Natural killer cell (primary cell): ENCODE data around the gene NF1. TPM values are rescaled to one million over a fixed set of nuclear protein-coding genes. Genes with fewer than 3 reads are reported as not detected.

ENCODE experiments used
- ATAC-seq, 3 donors: fragments of 150-1000 bp in 2 of 3; fragments of 200-7000 bp in 1 of 3; cut with Tn5 transposase; 1 replicate in 1 of 3; 2 replicates in 2 of 3; pipeline ENCODE4 v1.10.0; 2021; ENCODE audit warnings: mild to moderate bottlenecking in 2 of 3, moderate library complexity in 2 of 3
- DNase-seq, 2 donors: peaks; one replicate each; pipeline versions ENCODE4 v3.0.0 to v3.0.0-alpha.2; 2013 to 2021; ENCODE audit warnings: mixed read lengths in 1 of 2
- H3K27ac ChIP-seq: one replicate; pipeline ENCODE4 v1.5.1; 2013; ENCODE audit warnings: mild to moderate bottlenecking, low read length
- H3K27me3 ChIP-seq: one replicate; pipeline ENCODE4 v1.6.1; 2013; ENCODE audit warnings: low read length; ENCODE audit not compliant: control insufficient read depth, insufficient read depth
- H3K36me3 ChIP-seq: one replicate; pipeline ENCODE4 v1.6.1; 2013; ENCODE audit warnings: low read length; ENCODE audit not compliant: control insufficient read depth, insufficient read depth
- H3K4me1 ChIP-seq: one replicate; pipeline ENCODE4 v1.6.1; 2013; ENCODE audit warnings: low read length; ENCODE audit not compliant: control insufficient read depth, insufficient read depth
- H3K4me3 ChIP-seq: one replicate; pipeline ENCODE4 v1.5.1; 2013; ENCODE audit warnings: low read length
- H3K9me3 ChIP-seq: one replicate; pipeline ENCODE4 v1.6.1; 2013; ENCODE audit warnings: low read length; ENCODE audit not compliant: control insufficient read depth, insufficient read depth
- H3K27ac Mint-ChIP-seq, 2 donors: one replicate each; pipeline ENCODE4 v1.8.0; 2022; ENCODE audit warnings: mild to moderate bottlenecking in 2 of 2, mixed read lengths in 2 of 2, moderate library complexity in 1 of 2
- H3K27me3 Mint-ChIP-seq, 2 donors: one replicate each; pipeline ENCODE4 v1.8.0; 2022; ENCODE audit warnings: low read depth in 2 of 2, mixed read lengths in 2 of 2
- H3K36me3 Mint-ChIP-seq: one replicate; pipeline ENCODE4 v1.8.0; 2022; ENCODE audit warnings: mixed read lengths
- H3K4me1 Mint-ChIP-seq, 2 donors: one replicate each; pipeline ENCODE4 v1.8.0; 2022; ENCODE audit warnings: mixed read lengths in 2 of 2
- H3K4me3 Mint-ChIP-seq: one replicate; pipeline ENCODE4 v1.8.0; 2022; ENCODE audit warnings: mild to moderate bottlenecking, moderate library complexity, mixed read lengths
- H3K9me3 Mint-ChIP-seq, 2 donors: one replicate each; pipeline ENCODE4 v1.8.0; 2022; ENCODE audit warnings: mixed read lengths in 2 of 2
- CTCF ChIP-seq: fragments of 200-600 bp; IDR thresholded peaks from one replicate; pipeline ENCODE4 v1.8.0; 2022; ENCODE audit warnings: antibody characterized with exemption
- WGBS: methylation state at CpG from one replicate; pipeline ENCODE4 v1.1.7; 2013; ENCODE audit warnings: missing lambda C conversion rate; ENCODE audit not compliant: insufficient coverage; 5-methylcytosine and 5-hydroxymethylcytosine counted together
- intact Hi-C: fragments of 100-400 bp; cut with micrococcal nuclease; formaldehyde crosslinking; loops from one replicate; pipeline ENCODE4 v1.14.2; 2022
- total RNA-seq, 4 donors: library from RNA; stranded (reverse); fragments of 120-200 nt in 1 of 4; gene quantifications; one replicate each; pipeline versions ENCODE4 v1.2.3 to v1.2.4, GENCODE V29; 2013 to 2022

NF1 gene
- total RNA-seq, 3 donors from 2014 or later (not counting 1 experiment from before 2014, with no cell fraction given): 30.3 to 40.7 (median 38.8) TPM

- no peaks in the 10 kb centered on the region for H3K36me3 ChIP-seq
- TF ChIP-seq CTCF: no peak
- Mint-ChIP-seq H3K9me3 (no peaks in the 10 kb centered on the region), H3K4me3 (peak overlapping the region; percentile 74), H3K27ac (no peak overlapping the region), H3K4me1 (peaks cover 10 to 24% of the 10 kb centered on the region in 2 donors), H3K27me3 (peaks cover 53 to 58% of the 10 kb centered on the region in 2 donors), H3K36me3 (peaks cover 6% of the 10 kb centered on the region)
- no peak overlapping the region for H3K4me3 ChIP-seq
- H3K4me1 ChIP-seq: peaks cover 15% of the 10 kb centered on the region
- H3K9me3 ChIP-seq: no peaks in the 10 kb centered on the region
- H3K27ac ChIP-seq: no peak overlapping the region
- no peak for DNase-seq
- peaks cover 25% of the 10 kb centered on the region for H3K27me3 ChIP-seq
- intact Hi-C loops: no loop called here
- peak in 1 of 3 donors; percentile 31 for ATAC-seq
- 23% methylated on average over 48 of the region's 52 CpGs for WGBS
Measured at GRCh38 chr17:31392002-31392855, 297.5 kb downstream of the NF1 start.

- H3K9me3 Mint-ChIP-seq: no peaks in the 10 kb centered on the region
- no peak overlapping the region for H3K27ac Mint-ChIP-seq
- Histone ChIP-seq H3K9me3 (no peaks in the 10 kb centered on the region), H3K4me1 (peaks cover 15% of the 10 kb centered on the region), H3K36me3 (no peaks in the 10 kb centered on the region), H3K27ac (no peak overlapping the region), H3K27me3 (peaks cover 25% of the 10 kb centered on the region), H3K4me3 (no peak overlapping the region)
- 82% methylated on average over 17 of the region's 17 CpGs for WGBS
- ATAC-seq: no peak
- TF ChIP-seq CTCF: no peak
- peaks cover 54 to 55% of the 10 kb centered on the region in 2 donors for H3K27me3 Mint-ChIP-seq
- intact Hi-C loops: no loop called here
- peaks cover 6% of the 10 kb centered on the region for H3K36me3 Mint-ChIP-seq
- peaks cover 10 to 24% of the 10 kb centered on the region in 2 donors for H3K4me1 Mint-ChIP-seq
- DNase-seq: no peak
- peak overlapping the region; percentile 74 for H3K4me3 Mint-ChIP-seq
Measured at GRCh38 chr17:31392856-31393748, 298.3 kb downstream of the NF1 start.

GRCh38 chr17:31393749-31394146, 299.0 kb downstream of the NF1 start:
- 93% methylated on average over 7 of the region's 7 CpGs for WGBS
- ATAC-seq (no peak), DNase-seq (no peak)
- Histone ChIP-seq H3K4me1 (peaks cover 15% of the 10 kb centered on the region), H3K9me3 (no peaks in the 10 kb centered on the region), H3K27me3 (peaks cover 25% of the 10 kb centered on the region), H3K27ac (no peak overlapping the region), H3K36me3 (no peaks in the 10 kb centered on the region), H3K4me3 (no peak overlapping the region)
- intact Hi-C loops: no loop called here
- H3K4me1 Mint-ChIP-seq: peaks cover 10 to 24% of the 10 kb centered on the region in 2 donors
- peak overlapping the region; percentile 5 for H3K4me3 Mint-ChIP-seq
- H3K27ac Mint-ChIP-seq: no peak overlapping the region
- no peak for TF ChIP-seq CTCF
- H3K27me3 Mint-ChIP-seq: peaks cover 55 to 60% of the 10 kb centered on the region in 2 donors
- peaks cover 6% of the 10 kb centered on the region for H3K36me3 Mint-ChIP-seq
- no peaks in the 10 kb centered on the region for H3K9me3 Mint-ChIP-seq
